Kasumi-1 (cell line): ENCODE data around the gene ACSM4.
"Not testable (repeated sequence)": the region's sequence is repeated elsewhere in the genome, so short reads cannot be mapped to it uniquely, and the experiment has no call there.

ENCODE experiments used
- DNase-seq, 2 experiments: peaks; one replicate each; lab custom pipeline; 2025; lab: John Stamatoyannopoulos, UW

Gene ACSM4, protein sequence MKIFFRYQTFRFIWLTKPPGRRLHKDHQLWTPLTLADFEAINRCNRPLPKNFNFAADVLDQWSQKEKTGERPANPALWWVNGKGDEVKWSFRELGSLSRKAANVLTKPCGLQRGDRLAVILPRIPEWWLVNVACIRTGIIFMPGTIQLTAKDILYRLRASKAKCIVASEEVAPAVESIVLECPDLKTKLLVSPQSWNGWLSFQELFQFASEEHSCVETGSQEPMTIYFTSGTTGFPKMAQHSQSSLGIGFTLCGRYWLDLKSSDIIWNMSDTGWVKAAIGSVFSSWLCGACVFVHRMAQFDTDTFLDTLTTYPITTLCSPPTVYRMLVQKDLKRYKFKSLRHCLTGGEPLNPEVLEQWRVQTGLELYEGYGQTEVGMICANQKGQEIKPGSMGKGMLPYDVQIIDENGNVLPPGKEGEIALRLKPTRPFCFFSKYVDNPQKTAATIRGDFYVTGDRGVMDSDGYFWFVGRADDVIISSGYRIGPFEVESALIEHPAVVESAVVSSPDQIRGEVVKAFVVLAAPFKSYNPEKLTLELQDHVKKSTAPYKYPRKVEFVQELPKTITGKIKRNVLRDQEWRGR

DNA sequence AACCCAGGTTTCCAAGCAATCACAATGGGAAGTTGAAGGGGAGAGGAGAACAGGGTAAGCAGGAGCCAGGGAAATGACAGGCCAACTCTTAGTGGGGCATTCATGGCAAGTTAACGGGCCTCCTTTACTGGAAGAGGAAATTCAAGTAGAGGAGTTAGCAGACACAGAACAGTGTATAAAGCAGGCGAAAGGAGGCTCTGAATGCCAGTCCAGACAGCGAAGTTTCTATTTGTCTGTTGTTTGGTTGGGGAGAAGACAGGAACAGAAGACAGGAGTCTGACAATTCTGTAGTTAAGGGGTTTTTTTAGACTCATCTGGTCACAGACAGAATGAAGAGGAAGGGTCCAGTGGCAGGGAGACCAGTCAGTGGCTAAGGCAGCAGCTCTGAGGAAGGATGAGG, at the start of gene ACSM4:
TSS of gene ACSM4 (plus strand) at position 301 of the 400 bp plus-strand sequence. CDS start 260 bp downstream, outside the sequence.
- DNase-seq = no peak

- DNase-seq = no peak
These were observed 44.8 kb upstream of the ACSM4 start for GRCh38 chr12:7259060-7259459.

DNA sequence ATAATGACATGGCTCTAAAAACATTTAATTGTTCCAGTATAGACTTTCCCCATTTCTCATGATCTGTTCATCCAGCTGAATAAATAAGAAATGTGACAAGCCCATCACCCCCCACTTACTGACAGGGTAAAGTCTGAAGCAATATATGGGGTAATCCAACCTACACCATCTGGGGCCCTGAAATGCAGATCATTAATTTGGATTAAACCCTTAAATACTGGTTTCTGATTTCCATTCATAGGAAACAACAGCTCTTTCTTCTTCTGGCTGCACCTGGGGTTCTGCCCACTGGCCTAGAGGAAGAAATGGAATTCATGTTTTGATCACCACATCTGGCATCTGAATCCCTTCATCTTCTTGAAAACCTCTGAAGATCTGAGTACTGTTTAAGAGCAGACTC, 39.3 kb upstream of the ACSM4 start:
- DNase-seq = no peak

GRCh38 chr12:7265251-7265650, 38.6 kb upstream of the ACSM4 start:
- no peak for DNase-seq

- DNase-seq = no peak
These were observed 34.6 kb upstream of the ACSM4 start for GRCh38 chr12:7269273-7269672.

DNA sequence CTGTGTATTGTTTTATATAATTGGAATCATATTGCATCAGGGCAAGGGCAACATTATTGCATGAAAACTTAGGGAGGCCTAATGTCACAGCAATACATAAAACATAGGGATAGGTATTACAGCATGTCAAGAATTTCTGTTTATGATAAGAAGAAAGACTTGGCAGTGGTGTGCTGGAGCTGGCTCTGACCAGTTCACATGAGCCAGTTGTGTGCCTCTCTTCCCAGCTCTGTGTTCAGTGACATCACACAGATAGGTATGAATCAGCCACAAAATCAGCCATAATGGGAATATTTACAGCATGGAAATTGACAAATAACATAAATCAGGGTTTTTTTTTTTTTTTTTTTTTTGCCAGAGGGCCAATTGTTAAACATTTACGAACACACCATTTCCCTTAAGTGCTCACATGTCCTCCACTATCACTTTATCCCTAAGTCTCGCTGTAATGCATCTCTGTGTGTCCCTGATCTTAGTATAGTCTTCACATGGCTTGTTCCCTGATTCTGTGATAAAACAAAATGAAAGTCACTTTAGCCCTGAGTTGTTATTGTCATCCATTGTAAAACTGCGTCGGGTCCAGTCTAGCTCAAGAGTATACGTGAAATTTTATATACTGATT, 31.9 kb upstream of the ACSM4 start:
- DNase-seq = no peak

DNA sequence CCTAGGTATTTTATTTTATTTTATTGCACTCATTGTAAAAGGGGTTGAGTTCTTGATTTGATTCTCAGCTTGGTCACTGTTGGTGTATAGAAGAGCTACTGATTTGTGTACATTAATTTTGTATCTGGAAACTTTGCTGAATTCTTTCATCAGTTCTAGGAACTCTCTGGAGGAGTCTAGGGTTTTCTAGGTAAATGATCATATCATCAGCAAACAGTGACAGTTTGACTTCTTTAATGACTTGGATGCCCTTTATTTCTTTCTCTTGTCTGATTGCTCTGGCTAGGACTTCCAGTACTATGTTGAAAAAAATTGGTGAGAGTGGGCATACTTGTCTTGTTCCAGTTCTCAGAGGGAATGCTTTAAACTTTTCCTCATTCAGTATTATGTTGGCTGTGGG, 28.4 kb upstream of the ACSM4 start:
- not testable (repeated sequence) for DNase-seq

DNA sequence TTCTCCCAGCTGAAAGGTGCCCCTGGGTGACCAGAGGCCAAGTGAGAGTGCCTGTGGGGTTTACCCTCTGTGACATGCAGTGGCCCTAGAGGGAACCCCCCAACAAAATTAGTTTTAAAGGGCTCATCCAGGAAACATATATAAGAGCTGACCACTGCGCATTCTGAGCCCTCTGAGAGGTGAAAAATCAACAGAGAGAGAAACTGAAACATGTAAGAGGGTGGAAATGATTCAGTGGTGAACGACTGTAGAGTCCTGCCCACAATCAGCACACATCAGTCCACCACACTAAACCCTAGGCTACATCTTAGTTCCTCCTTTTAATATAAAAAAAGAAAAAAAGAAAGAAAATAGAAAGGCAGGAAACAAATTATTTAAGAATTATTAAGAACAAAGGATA, 21.0 kb upstream of the ACSM4 start:
- no peak for DNase-seq

DNA sequence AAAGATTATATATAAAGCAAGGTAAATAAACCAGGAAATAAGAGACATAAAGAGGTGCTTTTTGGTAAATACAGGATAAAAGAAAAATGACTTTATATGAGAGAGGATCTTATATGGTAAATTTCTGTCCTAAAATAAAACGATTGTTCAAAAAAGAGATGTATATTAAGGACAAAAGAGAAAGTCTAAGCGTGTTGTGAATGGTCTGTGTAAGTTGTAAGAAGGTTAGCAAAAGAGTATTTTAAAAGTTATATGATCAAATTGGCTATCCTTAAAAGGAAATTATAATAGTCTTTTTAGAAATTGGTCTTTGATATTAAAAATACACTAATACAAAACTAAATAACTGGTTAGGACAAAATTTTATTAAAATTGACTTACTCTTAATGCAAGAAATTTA, 14.1 kb upstream of the ACSM4 start:
- peak; percentile 5 for DNase-seq

DNA sequence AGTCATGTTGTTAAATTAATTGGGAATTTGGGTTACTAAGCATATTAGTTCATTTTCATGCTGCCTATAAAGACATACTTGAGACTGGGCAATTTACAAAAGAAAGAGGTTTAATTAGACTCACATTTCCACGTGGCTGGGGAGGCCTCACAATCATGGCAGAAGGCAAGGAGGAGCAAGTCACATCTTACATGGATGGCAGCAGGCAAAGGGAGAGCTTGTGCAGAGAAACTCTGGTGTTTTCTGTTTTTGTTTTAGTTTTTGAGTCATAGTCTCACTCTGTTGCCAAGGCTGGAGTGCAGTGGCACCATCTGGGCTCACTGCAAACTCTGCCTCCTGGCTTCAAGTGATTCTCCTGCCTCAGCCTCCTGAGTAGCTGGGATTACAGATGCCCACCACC, 13.3 kb upstream of the ACSM4 start:
- DNase-seq = not testable (repeated sequence)

DNA sequence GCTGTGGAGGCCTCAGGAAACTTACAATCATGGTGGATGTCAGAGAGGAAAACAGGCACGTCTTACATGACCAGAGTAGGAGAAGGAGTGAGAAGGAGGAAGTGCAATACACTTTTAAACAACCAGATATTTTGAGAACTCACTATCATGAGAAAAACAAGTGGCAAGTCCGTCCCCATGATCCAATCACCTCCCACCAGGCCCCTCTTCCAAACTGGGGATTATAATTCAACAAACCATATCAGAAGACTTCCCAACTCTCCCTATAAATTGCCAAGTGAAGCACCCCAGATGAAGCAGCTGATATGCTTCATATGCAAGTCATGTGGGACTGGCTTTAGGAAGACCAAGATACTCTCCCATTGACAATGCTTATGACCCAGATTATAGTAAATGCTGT, 11.6 kb upstream of the ACSM4 start:
- no peak for DNase-seq

DNA sequence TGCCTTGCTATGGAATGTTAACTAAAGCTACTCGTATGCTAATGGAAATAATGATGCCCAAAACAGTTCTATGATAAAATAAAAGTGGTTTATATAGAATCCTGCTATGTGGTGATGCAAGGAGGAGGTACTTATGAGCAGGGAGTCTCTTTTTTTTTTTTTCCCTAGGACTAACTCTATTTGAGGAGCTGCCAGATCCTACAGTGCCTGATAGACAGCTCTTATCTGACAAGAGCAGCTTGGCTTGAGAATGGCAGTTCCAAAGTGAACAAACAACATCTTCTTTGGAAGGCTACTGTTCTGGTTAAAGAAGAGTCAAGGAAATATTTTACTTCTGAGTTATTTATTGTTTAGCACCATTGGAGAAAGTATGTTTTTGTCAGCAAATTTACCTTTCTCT, 10.2 kb upstream of the ACSM4 start:
- DNase-seq = no peak

- no peak for DNase-seq
These were observed 8.3 kb upstream of the ACSM4 start for GRCh38 chr12:7295529-7295928.

GRCh38 chr12:7297865-7298264, 6.0 kb upstream of the ACSM4 start:
- no peak for DNase-seq

GRCh38 chr12:7302266-7302986, 1.4 kb upstream of the ACSM4 start:
- no peak for DNase-seq

DNA sequence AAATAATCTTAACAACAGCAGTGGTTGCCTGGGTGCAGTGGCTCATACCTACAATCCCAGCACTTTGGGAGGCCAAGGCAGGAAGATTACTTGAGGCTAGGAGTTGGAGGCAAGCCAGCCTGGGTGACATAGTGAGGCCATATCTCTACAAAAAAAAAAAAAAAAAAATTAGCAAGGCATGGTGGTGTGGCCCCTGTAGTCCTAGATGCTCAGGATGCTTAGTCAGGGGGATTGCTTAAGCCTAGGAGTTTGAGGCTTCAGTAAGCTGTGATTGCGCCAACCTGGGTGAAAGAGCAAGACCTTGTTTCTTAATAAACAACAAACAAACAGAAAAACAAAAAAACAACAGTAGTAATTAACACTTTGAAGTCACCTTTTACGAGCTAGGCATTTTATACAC, 642 bp upstream of the ACSM4 start:
- DNase-seq = no peak

DNA sequence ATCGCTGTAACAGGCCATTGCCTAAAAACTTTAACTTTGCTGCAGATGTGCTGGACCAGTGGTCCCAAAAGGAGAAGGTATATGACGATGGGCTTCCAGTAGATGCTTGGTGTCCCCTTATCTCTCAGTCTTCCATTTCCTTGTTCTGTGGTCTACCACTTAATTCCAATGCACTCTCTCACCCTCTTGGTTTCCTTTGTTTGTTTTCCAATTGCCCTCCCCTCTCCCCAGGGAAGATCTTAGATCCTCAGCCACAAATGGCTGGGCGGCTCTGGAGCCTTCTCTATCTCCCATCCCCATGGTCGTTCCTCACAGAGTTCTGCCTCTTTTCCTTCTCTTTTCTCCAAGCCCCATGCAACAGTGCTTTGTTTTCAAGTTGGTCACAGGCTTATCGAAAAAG, 584 bp downstream of the ACSM4 start:
- no peak for DNase-seq

DNA sequence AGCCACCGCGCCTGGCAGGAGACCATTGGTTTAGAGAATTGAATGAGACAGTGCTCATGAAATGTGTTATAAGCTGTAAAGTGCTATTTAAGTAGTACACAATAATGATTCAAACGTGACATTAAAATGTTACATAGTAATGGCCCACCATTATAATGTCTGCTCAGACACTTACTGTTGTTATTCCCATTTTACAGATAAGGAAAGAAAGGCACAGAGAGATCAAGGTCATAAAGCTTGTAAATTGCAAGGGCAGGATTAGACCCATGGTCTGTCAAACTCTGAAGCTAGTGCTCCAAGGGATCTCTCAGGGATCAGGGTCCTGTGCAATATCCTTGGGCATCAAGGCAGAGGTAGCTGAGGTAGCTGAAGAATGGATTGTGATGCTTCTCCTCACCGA, 6.2 kb downstream of the ACSM4 start:
- DNase-seq = no peak

DNA sequence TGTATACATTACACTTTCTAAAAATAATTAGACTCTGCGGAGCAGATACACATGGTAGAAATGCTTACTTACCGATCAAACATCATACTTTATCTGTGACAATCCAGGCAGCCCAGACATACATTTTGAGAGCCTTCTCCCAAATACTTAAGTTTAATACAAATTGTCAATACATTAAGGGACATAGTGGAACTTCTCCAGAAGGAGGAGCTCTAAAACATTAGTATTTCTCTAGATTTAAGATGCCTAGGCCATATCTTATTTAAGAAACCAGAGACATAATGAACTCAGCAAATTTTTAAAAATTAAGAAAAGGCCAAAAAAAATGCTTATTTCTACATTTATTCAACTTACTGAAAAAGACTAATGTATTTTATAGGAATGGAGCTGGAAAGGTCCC, 16.1 kb downstream of the ACSM4 start:
- peak in 1 of 2 experiments; percentile 3 for DNase-seq

DNA sequence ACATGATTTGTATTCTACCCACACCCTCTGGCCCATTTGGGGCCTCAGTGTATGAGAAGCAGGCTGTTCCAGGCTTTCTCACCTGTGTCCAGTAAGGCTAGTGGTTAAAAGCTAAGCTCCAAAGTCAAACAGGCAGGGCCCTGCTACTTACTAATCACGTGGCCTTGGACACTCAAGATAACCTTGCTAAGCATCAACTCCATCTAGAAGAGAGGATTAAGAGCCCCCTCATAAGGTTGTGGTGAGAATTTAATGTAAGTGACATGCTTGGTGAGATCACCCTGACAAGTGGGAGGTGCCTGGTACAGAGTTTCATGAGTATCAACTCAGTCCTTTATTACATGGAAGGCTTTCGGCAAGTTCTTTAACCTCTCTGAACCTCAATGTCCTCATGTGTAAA, 17.8 kb downstream of the ACSM4 start:
- DNase-seq = no peak

DNA sequence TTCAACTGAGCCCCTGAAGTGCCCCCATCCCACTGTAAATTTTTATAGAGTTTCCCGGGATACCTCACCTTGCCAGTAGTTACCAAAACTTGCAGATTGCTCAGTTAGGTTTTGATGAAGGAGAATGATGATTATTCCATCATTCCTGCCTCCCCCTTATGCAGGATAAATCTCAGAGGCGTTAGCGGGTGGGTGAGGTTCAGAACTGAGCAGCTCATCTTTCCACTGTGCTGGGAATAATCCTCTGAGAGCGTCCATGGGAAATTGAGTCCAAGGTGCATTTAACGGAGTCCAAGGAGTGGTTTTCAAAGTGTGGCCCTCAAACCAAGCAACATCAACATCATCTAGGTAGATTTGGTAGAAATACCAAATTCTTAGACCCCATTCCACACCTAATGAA, 18.7 kb downstream of the ACSM4 start:
- no peak for DNase-seq

- DNase-seq = no peak
These were observed 20.3 kb downstream of the ACSM4 start for GRCh38 chr12:7324176-7324575.

DNA sequence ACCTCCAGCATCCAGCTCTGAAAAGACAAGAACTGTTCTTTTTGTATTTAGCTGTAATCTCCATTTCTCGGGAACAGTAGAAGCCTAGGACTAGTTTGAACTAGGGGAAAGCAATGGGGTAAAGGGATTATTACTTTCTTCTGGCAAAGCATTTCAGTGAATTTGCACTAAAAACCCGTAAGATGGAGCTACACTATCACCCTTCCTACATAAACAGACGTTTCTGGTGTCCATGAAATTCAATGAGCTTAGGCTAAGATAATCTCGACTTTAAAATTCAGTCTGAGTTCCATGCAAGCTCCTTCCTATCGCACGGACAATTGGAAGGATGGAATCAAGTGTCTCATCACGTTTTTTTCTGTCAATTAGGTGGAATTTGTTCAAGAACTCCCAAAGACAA, 24.0 kb downstream of the ACSM4 start:
- no peak for DNase-seq
